Left ventricle myocardium inferior (tissue), 1 donor: ENCODE data around the gene BRD7. TPM values are rescaled to one million over a fixed set of nuclear protein-coding genes. Genes with fewer than 3 reads are reported as not detected.

Source experiments
- DNase-seq: peaks from one replicate; pipeline ENCODE4 v3.0.0-alpha.2; 2020
- H3K27ac ChIP-seq: fragments of 200-600 bp; replicated peaks from 2 replicates; pipeline ENCODE4 v1.8.0; 2021
- H3K27me3 ChIP-seq: fragments of 200-600 bp; 2 replicates; pipeline ENCODE4 v1.8.0; 2021; ENCODE audit warnings: low read depth
- H3K36me3 ChIP-seq: fragments of 200-600 bp; 2 replicates; pipeline ENCODE4 v1.8.0; 2021
- H3K4me1 ChIP-seq: fragments of 200-600 bp; 2 replicates; pipeline ENCODE4 v1.8.0; 2021
- H3K4me3 ChIP-seq: fragments of 200-600 bp; 2 replicates; pipeline ENCODE4 v1.8.0; 2021; ENCODE audit warnings: mild to moderate bottlenecking, moderate library complexity
- H3K9me3 ChIP-seq: fragments of 200-600 bp; replicated peaks from 2 replicates; pipeline ENCODE4 v1.8.0; 2021
- intact Hi-C: fragments of 100-400 bp; cut with micrococcal nuclease; formaldehyde crosslinking; loops from one replicate; pipeline ENCODE4 v1.11.0; 2022
- total RNA-seq: library from RNA; stranded (reverse); fragmentation: NEBNext Ultra II Directional; extraction: Animal tissue kit (Norgen Biotek cat#: 25700); gene quantifications from one replicate; pipeline ENCODE4 v1.2.1, GENCODE V29; 2021
- TF ChIP-seq, protein P1 (sequence below): fragments of 200-600 bp; IDR thresholded peaks from 2 replicates; pipeline ENCODE4 v1.8.0; 2021; ENCODE audit warnings: antibody characterized with exemption, mild to moderate bottlenecking, borderline replicate concordance
- donor health status: DM: no; HTN: yes; CAD: no; lungs with severe emphysema.

Gene BRD7
- total RNA-seq, 1 donor from 2014 or later, result 52.3 TPM

DNA sequence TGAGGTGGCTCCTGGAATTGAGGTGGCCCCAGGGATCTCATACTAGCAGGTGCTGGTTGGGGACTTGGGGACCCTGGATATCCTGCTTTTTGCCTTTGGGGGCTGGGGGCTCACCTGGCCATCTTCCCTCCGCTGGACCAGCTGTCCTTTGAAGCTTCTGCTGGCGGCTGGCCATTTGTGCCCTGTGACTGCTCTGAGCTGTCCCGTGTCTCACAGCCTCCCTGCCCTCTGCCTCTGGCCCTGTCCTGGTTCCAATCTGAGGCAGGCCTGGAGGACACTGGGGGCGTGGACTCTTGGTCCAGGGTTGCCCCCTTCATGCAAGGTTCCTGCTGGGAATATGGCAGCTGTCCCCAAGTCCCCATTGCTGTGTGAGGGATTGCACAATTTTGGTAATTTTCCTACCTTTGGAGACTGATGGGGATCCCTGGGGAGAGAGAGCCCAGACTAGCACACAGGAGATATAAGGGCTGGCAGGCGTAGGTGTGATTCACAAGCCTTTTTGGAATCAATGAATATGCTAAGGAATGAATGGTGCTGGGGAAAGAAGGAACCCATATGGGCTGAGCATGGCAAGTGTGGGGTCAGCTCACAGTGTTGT is 83.3 kb downstream of the BRD7 start:
- TF ChIP-seq, protein P1, sequence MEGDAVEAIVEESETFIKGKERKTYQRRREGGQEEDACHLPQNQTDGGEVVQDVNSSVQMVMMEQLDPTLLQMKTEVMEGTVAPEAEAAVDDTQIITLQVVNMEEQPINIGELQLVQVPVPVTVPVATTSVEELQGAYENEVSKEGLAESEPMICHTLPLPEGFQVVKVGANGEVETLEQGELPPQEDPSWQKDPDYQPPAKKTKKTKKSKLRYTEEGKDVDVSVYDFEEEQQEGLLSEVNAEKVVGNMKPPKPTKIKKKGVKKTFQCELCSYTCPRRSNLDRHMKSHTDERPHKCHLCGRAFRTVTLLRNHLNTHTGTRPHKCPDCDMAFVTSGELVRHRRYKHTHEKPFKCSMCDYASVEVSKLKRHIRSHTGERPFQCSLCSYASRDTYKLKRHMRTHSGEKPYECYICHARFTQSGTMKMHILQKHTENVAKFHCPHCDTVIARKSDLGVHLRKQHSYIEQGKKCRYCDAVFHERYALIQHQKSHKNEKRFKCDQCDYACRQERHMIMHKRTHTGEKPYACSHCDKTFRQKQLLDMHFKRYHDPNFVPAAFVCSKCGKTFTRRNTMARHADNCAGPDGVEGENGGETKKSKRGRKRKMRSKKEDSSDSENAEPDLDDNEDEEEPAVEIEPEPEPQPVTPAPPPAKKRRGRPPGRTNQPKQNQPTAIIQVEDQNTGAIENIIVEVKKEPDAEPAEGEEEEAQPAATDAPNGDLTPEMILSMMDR, result no peak
- H3K27me3 ChIP-seq, result peaks cover 3% of the 10 kb centered on the region
- DNase-seq, result no peak
- no peak overlapping the region for H3K27ac ChIP-seq
- H3K9me3 ChIP-seq, result peaks cover 11% of the 10 kb centered on the region
- H3K4me1 ChIP-seq, result peaks cover 25% of the 10 kb centered on the region
- intact Hi-C loops, result no loop called here
- H3K4me3 ChIP-seq, result no peak overlapping the region
- no peaks in the 10 kb centered on the region for H3K36me3 ChIP-seq

DNA sequence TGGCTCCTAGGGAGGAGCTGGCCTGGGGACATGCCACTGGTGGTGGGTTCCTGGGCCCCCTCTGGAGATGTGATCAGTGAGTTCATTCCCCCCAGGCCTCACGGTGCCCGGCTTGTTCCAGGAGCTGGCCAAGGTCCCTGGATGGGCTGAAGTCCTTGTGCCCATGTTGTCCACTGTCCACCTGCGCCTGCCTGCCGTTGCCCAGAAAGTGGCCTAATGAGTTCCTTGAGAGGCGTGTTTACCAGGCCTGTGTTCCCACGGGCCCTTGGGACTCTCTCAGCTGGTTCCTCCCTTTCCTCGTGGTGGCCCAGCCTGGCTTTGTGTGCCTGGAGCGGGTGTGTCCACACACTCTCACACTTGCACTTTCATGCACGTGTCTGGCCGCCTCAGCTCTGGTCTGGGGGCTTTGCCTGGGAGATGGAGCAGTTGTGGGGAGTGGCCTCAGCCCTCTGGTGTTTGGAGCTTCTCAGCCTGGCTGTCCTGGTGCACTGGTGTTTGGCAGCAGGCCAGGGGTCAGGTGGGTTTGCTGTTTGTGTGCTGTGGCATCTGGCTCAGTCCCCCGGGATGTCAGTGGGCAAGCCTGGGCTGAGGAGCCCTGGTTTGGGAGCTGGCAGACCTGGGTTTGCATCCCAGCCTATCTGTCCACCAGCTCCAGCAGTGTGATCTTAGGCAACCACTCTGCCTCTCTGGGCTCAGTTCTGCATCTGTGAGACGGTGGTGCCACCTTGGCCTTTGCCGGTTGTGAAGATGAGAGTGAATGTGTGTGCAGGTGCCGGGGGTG is 84.5 kb downstream of the BRD7 start:
- H3K9me3 ChIP-seq, result peaks cover 13% of the 10 kb centered on the region
- no peak overlapping the region for H3K4me3 ChIP-seq
- no peak overlapping the region for H3K27ac ChIP-seq
- peaks cover 3% of the 10 kb centered on the region for H3K27me3 ChIP-seq
- no peaks in the 10 kb centered on the region for H3K36me3 ChIP-seq
- TF ChIP-seq, protein P1, result no peak
- intact Hi-C loops, result no loop called here
- peaks cover 28% of the 10 kb centered on the region for H3K4me1 ChIP-seq
- peak; percentile 42 for DNase-seq

DNA sequence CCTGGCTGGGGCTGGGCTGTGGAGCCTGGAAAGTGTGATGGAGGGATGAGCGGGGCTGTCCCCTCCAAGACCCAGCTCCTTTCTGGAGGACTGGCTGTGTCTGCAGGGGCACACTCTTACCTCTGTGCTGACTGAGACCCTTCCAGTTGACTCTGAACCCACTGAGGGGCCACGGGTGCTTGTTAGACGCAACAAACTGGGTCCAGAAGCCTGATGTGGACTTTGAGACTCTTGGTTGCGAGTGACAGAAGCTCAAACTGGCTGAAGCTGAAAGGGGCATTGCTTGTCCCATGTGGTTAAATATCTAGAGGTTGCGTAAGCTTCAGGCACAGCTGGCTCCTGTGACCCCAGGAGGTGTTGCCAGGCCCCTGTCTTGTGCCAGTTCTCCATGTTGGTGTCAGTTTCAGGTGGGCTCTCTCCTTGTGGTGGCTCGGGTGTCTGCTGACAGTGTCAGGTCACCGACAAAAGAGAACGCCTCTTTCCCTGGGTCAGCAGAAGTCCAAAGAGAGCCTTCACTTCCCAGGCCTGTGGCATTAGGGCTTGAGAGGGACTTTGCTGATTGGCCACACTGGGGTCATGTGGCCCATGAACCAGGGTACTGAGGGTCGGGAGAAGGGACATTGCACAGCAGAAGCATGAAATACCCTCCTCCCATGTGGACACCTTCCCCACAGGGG is 85.7 kb downstream of the BRD7 start:
- Histone ChIP-seq H3K4me3 (no peak overlapping the region), H3K9me3 (peaks cover 17% of the 10 kb centered on the region), H3K36me3 (no peaks in the 10 kb centered on the region), H3K27me3 (peaks cover 3% of the 10 kb centered on the region), H3K27ac (peak overlapping the region; percentile 30), H3K4me1 (peaks cover 29% of the 10 kb centered on the region)
- TF ChIP-seq, protein P1, result no peak
- DNase-seq, result no peak
- intact Hi-C loops, result no loop called here

DNA sequence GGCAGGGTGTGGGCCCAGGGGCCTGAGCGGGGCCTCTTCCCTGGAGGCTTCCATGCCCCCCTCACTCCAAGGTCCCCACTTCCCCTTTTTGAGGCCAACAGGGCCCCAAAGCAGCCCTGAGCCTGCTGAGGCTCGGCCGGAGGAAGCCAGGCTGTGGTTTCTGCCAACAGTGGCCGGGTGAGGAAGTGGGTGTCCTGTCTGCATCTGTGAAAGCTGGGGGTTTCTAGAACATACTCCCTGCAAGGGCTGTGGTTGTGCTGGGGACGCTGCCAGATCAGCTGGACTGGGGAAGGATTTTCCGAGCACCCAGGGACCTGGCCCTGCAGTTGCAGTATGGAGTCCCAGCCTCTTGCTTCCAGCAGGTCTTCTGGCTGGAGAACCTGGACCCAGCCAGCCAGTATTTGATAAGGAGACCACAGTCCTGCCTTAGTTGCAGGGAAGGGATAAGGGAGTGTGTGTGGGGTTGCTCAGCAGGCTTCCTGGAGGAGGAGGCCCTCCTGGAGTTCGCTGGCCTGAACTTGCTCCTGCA is 86.7 kb downstream of the BRD7 start:
- Histone ChIP-seq H3K36me3 (no peaks in the 10 kb centered on the region), H3K4me3 (no peak overlapping the region), H3K9me3 (peaks cover 19% of the 10 kb centered on the region), H3K27me3 (peaks cover 3% of the 10 kb centered on the region), H3K4me1 (peaks cover 29% of the 10 kb centered on the region), H3K27ac (peak overlapping the region; percentile 61)
- intact Hi-C loops, result no loop called here
- peak; percentile 77 for DNase-seq
- TF ChIP-seq, protein P1, result no peak

DNA sequence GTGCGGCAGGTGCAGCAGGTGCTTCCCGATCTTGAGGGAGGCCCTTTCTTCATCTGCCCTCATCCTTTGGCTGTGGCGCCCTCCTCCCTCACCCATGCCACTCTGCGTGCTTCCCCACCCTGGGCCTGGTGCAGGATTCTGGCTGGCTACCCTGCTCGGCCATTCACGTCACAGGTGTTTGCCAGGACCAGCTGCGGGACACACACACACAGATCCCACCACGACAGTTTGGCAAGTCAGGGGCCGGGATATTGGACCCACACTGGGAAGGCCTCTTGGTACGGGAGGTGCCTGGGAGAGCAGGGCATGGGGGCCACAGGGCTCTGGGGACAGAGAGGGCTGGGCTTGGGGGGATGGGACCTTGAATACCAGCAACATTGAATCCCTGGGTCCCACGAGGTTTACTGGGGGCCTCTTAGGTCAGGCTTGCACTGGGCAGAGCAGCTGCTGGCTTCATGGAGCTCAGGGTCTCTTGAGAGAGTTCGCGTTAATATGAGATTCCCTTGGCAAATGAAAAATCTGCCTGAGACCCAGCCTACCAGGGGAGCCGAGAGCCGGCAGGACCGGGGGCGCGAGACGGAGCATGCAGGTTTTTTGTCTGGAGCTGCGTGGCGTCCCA is 87.3 kb downstream of the BRD7 start:
- Histone ChIP-seq H3K4me3 (peak overlapping the region; percentile 11), H3K27me3 (peaks cover 3% of the 10 kb centered on the region), H3K4me1 (peaks cover 29% of the 10 kb centered on the region), H3K9me3 (peaks cover 13% of the 10 kb centered on the region), H3K36me3 (no peaks in the 10 kb centered on the region), H3K27ac (peak overlapping the region; percentile 61)
- intact Hi-C loops, result no loop called here
- no peak for DNase-seq
- TF ChIP-seq, protein P1, result no peak
